Measurements from ENCODE around the gene CROCC.
"Not testable (repeated sequence)": the region's sequence is repeated elsewhere in the genome, so short reads cannot be mapped to it uniquely, and the experiment has no call there.

The CROCC gene

GRCh38 chr1:16895598-16896315 is 26.0 kb upstream of the CROCC start, which contains the start of gene RNU1-2:
RNU1-2 (plus strand) TSS chr1:16895980.
- peak; percentile 98 for DNase-seq (ENCODE audit: low spot score)

- peak; percentile 71 for DNase-seq (ENCODE audit: low spot score)
Observed at GRCh38 chr1:16896316-16897055, 25.2 kb upstream of the CROCC start.

- DNase-seq (ENCODE audit: low spot score): not testable (repeated sequence)
Observed at GRCh38 chr1:16897653-16898052, 24.1 kb upstream of the CROCC start.

- not testable (repeated sequence) for DNase-seq (ENCODE audit: low spot score)
Observed at GRCh38 chr1:16898298-16898697, 23.4 kb upstream of the CROCC start.

- DNase-seq (ENCODE audit: low spot score): not testable (repeated sequence)
Observed at GRCh38 chr1:16899020-16899419, 22.7 kb upstream of the CROCC start.

GRCh38 chr1:16900751-16901150 is 21.0 kb upstream of the CROCC start:
- peak; percentile 51 for DNase-seq (ENCODE audit: low spot score)

- not testable (repeated sequence) for DNase-seq (ENCODE audit: low spot score)
Observed at GRCh38 chr1:16901371-16901770, 20.4 kb upstream of the CROCC start.

- DNase-seq (ENCODE audit: low spot score): peak; percentile 77
Observed at GRCh38 chr1:16903054-16903453, 18.7 kb upstream of the CROCC start.

- no peak for DNase-seq (ENCODE audit: low spot score)
Observed at GRCh38 chr1:16903458-16903796, 18.3 kb upstream of the CROCC start.

GRCh38 chr1:16904560-16905109 is 17.1 kb upstream of the CROCC start:
- DNase-seq (ENCODE audit: low spot score): peak; percentile 98

- DNase-seq (ENCODE audit: low spot score): peak; percentile 90
Observed at GRCh38 chr1:16905110-16905867, 16.4 kb upstream of the CROCC start.

GRCh38 chr1:16905868-16906702 is 15.6 kb upstream of the CROCC start:
- peak; percentile 64 for DNase-seq (ENCODE audit: low spot score)

- DNase-seq (ENCODE audit: low spot score): no peak
Observed at GRCh38 chr1:16906873-16907272, 14.9 kb upstream of the CROCC start.

GRCh38 chr1:16907870-16908758 is 13.6 kb upstream of the CROCC start:
- no peak for DNase-seq (ENCODE audit: low spot score)

GRCh38 chr1:16911851-16912721 is 9.6 kb upstream of the CROCC start:
- DNase-seq (ENCODE audit: low spot score): not testable (repeated sequence)

GRCh38 chr1:16912742-16913141 is 9.0 kb upstream of the CROCC start:
- not testable (repeated sequence) for DNase-seq (ENCODE audit: low spot score)

- no peak for DNase-seq (ENCODE audit: low spot score)
Observed at GRCh38 chr1:16913181-16913832, 8.4 kb upstream of the CROCC start.

GRCh38 chr1:16913833-16914662 is 7.7 kb upstream of the CROCC start:
- peak; percentile 95 for DNase-seq (ENCODE audit: low spot score)

Measured in RKO (cell line).